Loucy (cell line): ENCODE measurements around the gene NLRP4.

Experiments used
- H2AFZ ChIP-seq: fragments of 200-600 bp; sonication (generic); 2 replicates; pipeline ENCODE4 v1.6.0; 2016; ENCODE audit warnings: antibody characterized with exemption, mild to moderate bottlenecking, low read length, moderate library complexity
- H3F3A ChIP-seq: fragments of 200-600 bp; 2 replicates; pipeline ENCODE4 v1.6.0; 2016; ENCODE audit warnings: antibody characterized with exemption, low read depth, mild to moderate bottlenecking
- H3K27me3 ChIP-seq: fragments of 200-600 bp; sonication (generic); 2 replicates; pipeline ENCODE4 v1.6.1; 2014; ENCODE audit warnings: low read length, mild to moderate bottlenecking; ENCODE audit not compliant: insufficient read depth, poor library complexity, severe bottlenecking
- H3K36me3 ChIP-seq: fragments of 200-600 bp; sonication (generic); 2 replicates; pipeline ENCODE4 v1.6.1; 2016; ENCODE audit warnings: low read length; ENCODE audit not compliant: insufficient read depth
- H3K4me1 ChIP-seq: fragments of 200-600 bp; sonication (generic); 2 replicates; pipeline ENCODE4 v1.5.1; 2014; ENCODE audit warnings: low read length, mild to moderate bottlenecking; ENCODE audit not compliant: insufficient read depth, poor library complexity, severe bottlenecking
- H3K4me2 ChIP-seq: fragments of 200-600 bp; sonication (generic); 2 replicates; pipeline ENCODE4 v1.6.0; 2014; ENCODE audit warnings: antibody characterized with exemption, low read length, low read depth, mild to moderate bottlenecking; ENCODE audit not compliant: poor library complexity, severe bottlenecking
- H3K4me3 ChIP-seq: fragments of 200-600 bp; sonication (generic); 2 replicates; pipeline ENCODE4 v1.5.1; 2014; ENCODE audit warnings: low read length, mild to moderate bottlenecking, mixed read lengths; ENCODE audit not compliant: poor library complexity, severe bottlenecking
- H3K79me2 ChIP-seq: fragments of 200-600 bp; sonication (generic); 2 replicates; pipeline ENCODE4 v1.6.1; 2014; ENCODE audit warnings: low read length; ENCODE audit not compliant: insufficient read depth
- H3K9ac ChIP-seq: fragments of 200-600 bp; sonication (generic); 2 replicates; pipeline ENCODE4 v1.6.0; 2014; ENCODE audit warnings: mild to moderate bottlenecking, low read depth, low read length, moderate library complexity; ENCODE audit not compliant: poor library complexity, severe bottlenecking
- H3K9me2 ChIP-seq: fragments of 200-600 bp; sonication (generic); replicated peaks from 2 replicates; pipeline ENCODE4 v1.6.1; 2016; ENCODE audit warnings: low read depth, low read length, mixed read lengths
- H3K9me3 ChIP-seq: fragments of 200-600 bp; sonication (generic); 2 replicates; pipeline ENCODE4 v1.6.1; 2014; ENCODE audit warnings: mild to moderate bottlenecking, antibody characterized with exemption, low read length, low read depth; ENCODE audit not compliant: insufficient read depth
- H4K20me1 ChIP-seq: fragments of 200-600 bp; sonication (generic); 2 replicates; pipeline ENCODE4 v1.6.0; 2014; ENCODE audit warnings: antibody characterized with exemption, low read length, mild to moderate bottlenecking; ENCODE audit not compliant: insufficient read depth, poor library complexity, severe bottlenecking
- EZH2phosphoT487 ChIP-seq: fragments of 200-600 bp; IDR thresholded peaks from 2 replicates; pipeline ENCODE4 v1.6.1; 2018; ENCODE audit warnings: antibody characterized with exemption, mild to moderate bottlenecking, moderate library complexity, borderline replicate concordance
- TF ChIP-seq, protein P1 (sequence below): fragments of 200-600 bp; sonication (generic); conservative IDR thresholded peaks from 2 replicates; pipeline ENCODE4 v1.5.1; 2014; ENCODE audit warnings: mild to moderate bottlenecking, antibody characterized with exemption, low read length

The NLRP4 gene

DNA sequence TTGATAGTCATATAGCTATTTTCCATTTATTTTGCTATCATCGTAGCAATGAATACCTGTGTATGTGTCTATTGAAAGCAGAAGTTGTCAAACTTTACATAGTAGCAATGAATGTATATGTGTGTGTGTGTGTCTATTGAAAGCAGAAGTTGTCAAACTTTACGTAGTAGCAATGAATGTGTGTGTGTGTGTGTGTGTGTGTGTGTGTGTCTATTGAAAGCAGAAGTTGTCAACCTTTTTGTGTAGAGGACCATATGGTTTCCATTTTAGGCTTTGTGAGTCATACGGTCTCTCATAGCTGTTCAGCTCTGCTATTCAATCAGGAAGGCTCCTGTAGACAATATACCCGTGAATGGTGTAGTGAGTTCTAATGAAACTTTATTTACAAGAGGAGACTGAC, 20.8 kb downstream of the NLRP4 start:
- H3F3A ChIP-seq = no peaks in the 10 kb centered on the region
- TF ChIP-seq, protein P1, sequence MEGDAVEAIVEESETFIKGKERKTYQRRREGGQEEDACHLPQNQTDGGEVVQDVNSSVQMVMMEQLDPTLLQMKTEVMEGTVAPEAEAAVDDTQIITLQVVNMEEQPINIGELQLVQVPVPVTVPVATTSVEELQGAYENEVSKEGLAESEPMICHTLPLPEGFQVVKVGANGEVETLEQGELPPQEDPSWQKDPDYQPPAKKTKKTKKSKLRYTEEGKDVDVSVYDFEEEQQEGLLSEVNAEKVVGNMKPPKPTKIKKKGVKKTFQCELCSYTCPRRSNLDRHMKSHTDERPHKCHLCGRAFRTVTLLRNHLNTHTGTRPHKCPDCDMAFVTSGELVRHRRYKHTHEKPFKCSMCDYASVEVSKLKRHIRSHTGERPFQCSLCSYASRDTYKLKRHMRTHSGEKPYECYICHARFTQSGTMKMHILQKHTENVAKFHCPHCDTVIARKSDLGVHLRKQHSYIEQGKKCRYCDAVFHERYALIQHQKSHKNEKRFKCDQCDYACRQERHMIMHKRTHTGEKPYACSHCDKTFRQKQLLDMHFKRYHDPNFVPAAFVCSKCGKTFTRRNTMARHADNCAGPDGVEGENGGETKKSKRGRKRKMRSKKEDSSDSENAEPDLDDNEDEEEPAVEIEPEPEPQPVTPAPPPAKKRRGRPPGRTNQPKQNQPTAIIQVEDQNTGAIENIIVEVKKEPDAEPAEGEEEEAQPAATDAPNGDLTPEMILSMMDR = no peak
- TF ChIP-seq EZH2phosphoT487 = no peak
- no peaks in the 10 kb centered on the region; the same call in 1 of the 2 replicates for H3K9me3 ChIP-seq
- no peaks in the 10 kb centered on the region for H3K79me2 ChIP-seq
- no peak overlapping the region for H2AFZ ChIP-seq
- H3K36me3 ChIP-seq = no peaks in the 10 kb centered on the region
- H3K4me1 ChIP-seq = no peaks in the 10 kb centered on the region
- H3K4me2 ChIP-seq = no peak overlapping the region
- no peak overlapping the region for H3K4me3 ChIP-seq
- H3K9me2 ChIP-seq = no peaks in the 10 kb centered on the region
- H4K20me1 ChIP-seq = no peaks in the 10 kb centered on the region
- H3K27me3 ChIP-seq = no peaks in the 10 kb centered on the region
- H3K9ac ChIP-seq = no peak overlapping the region

DNA sequence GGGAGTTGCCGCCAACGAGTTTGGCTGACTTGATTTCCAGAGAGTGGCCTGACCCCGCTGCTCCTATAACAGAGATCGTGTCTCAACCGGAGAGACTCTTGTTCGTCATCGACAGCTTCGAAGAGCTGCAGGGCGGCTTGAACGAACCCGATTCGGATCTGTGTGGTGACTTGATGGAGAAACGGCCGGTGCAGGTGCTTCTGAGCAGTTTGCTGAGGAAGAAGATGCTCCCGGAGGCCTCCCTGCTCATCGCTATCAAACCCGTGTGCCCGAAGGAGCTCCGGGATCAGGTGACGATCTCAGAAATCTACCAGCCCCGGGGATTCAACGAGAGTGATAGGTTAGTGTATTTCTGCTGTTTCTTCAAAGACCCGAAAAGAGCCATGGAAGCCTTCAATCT, 21.6 kb downstream of the NLRP4 start:
- Histone ChIP-seq H3K9me3 (no peaks in the 10 kb centered on the region; the same call in 1 of the 2 replicates), H3F3A (no peaks in the 10 kb centered on the region), H3K4me3 (no peak overlapping the region), H3K36me3 (no peaks in the 10 kb centered on the region), H3K4me2 (no peak overlapping the region), H3K79me2 (no peaks in the 10 kb centered on the region), H2AFZ (no peak overlapping the region), H3K9me2 (no peaks in the 10 kb centered on the region), H3K9ac (no peak overlapping the region), H3K4me1 (no peaks in the 10 kb centered on the region), H4K20me1 (no peaks in the 10 kb centered on the region), H3K27me3 (no peaks in the 10 kb centered on the region)
- TF ChIP-seq, protein P1 = no peak
- no peak for TF ChIP-seq EZH2phosphoT487

DNA sequence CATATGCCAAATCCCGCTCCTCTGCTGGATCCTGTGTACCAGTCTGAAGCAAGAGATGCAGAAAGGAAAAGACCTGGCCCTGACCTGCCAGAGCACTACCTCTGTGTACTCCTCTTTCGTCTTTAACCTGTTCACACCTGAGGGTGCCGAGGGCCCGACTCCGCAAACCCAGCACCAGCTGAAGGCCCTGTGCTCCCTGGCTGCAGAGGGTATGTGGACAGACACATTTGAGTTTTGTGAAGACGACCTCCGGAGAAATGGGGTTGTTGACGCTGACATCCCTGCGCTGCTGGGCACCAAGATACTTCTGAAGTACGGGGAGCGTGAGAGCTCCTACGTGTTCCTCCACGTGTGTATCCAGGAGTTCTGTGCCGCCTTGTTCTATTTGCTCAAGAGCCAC, 22.1 kb downstream of the NLRP4 start:
- no peaks in the 10 kb centered on the region for H3F3A ChIP-seq
- H4K20me1 ChIP-seq = no peaks in the 10 kb centered on the region
- no peak overlapping the region for H3K4me2 ChIP-seq
- no peaks in the 10 kb centered on the region for H3K36me3 ChIP-seq
- no peaks in the 10 kb centered on the region; the same call in 1 of the 2 replicates for H3K9me3 ChIP-seq
- no peak overlapping the region for H3K9ac ChIP-seq
- no peaks in the 10 kb centered on the region for H3K27me3 ChIP-seq
- no peak overlapping the region for H3K4me3 ChIP-seq
- TF ChIP-seq, protein P1 = no peak
- no peak for TF ChIP-seq EZH2phosphoT487
- H3K4me1 ChIP-seq = no peaks in the 10 kb centered on the region
- no peak overlapping the region for H2AFZ ChIP-seq
- no peaks in the 10 kb centered on the region for H3K9me2 ChIP-seq
- H3K79me2 ChIP-seq = no peaks in the 10 kb centered on the region
